Mucosa of descending colon (tissue), 3 donors: ENCODE measurements around the gene CACNA1C. TPM values are rescaled to one million over a fixed set of nuclear protein-coding genes. Genes with fewer than 3 reads are reported as not detected.
A peak's percentile ranks its signal among the peaks of the same experiment; 100 is the strongest.

ENCODE experiments used
- ATAC-seq: fragments of 200-7000 bp; cut with Tn5 transposase; one replicate; pipeline ENCODE4 v1.9.1; 2020; ENCODE audit warnings: mild to moderate bottlenecking, moderate library complexity
- DNase-seq, 3 donors: peaks; one replicate each; pipeline ENCODE4 v3.0.0-alpha.2; 2020
- H3K36me3 ChIP-seq: fragments of 200-600 bp; one replicate; pipeline ENCODE4 v1.8.0; 2021; ENCODE audit warnings: low read depth, mild to moderate bottlenecking
- H3K4me1 ChIP-seq: fragments of 200-600 bp; one replicate; pipeline ENCODE4 v1.8.0; 2021; ENCODE audit warnings: low read depth, mild to moderate bottlenecking
- H3K4me3 ChIP-seq: fragments of 200-600 bp; one replicate; pipeline ENCODE4 v1.8.0; 2021; ENCODE audit warnings: mild to moderate bottlenecking
- H3K9me3 ChIP-seq: fragments of 200-600 bp; one replicate; pipeline ENCODE4 v1.8.0; 2021; ENCODE audit warnings: mild to moderate bottlenecking
- CTCF ChIP-seq: fragments of 200-600 bp; IDR thresholded peaks from one replicate; pipeline ENCODE4 v1.8.0; 2022; ENCODE audit warnings: antibody characterized with exemption, mild to moderate bottlenecking
- intact Hi-C, 2 donors: fragments of 100-400 bp; cut with DNase I in 1 of 2; cut with micrococcal nuclease in 1 of 2; formaldehyde crosslinking; loops; one replicate each; pipeline versions ENCODE4 v1.11.0 to v1.11.1; 2022; cut with DNase I, micrococcal nuclease
- total RNA-seq, 3 donors: library from RNA; stranded (reverse); fragmentation: NEBNext Ultra II Directional in 2 of 3; extraction: Animal tissue kit (Norgen Biotek cat#: 25700) in 2 of 3; gene quantifications; one replicate each; pipeline versions ENCODE4 v1.2.1 to v1.2.4, GENCODE V29; 2021 to 2023
- donor health status: DM: no; HTN: no; CAD: no; lungs with moderate emphysema.
- donor health status: DM: no; HTN: no; CAD: no.
- donor health status: DM: no; HTN: yes; CAD: no.

The CACNA1C gene
- total RNA-seq, 3 donors from 2014 or later = 5.5 to 89.4 (median 9.2) TPM

GRCh38 chr12:2247120-2247519 lies 194.3 kb downstream of the CACNA1C start:
- peaks cover 3% of the 10 kb centered on the region for H3K4me1 ChIP-seq
- no peak overlapping the region for H3K4me3 ChIP-seq
- no peak for ATAC-seq
- intact Hi-C loops = no loop called here
- TF ChIP-seq CTCF = no peak
- no peaks in the 10 kb centered on the region for H3K9me3 ChIP-seq
- no peaks in the 10 kb centered on the region for H3K36me3 ChIP-seq
- DNase-seq = no peak

- TF ChIP-seq CTCF = no peak
- ATAC-seq = no peak
Observed at GRCh38 chr12:2247596-2247995, 194.8 kb downstream of the CACNA1C start.

GRCh38 chr12:2248087-2248900 lies 195.5 kb downstream of the CACNA1C start:
- intact Hi-C loops = no loop called here
- no peak for TF ChIP-seq CTCF
- peaks cover 3% of the 10 kb centered on the region for H3K4me1 ChIP-seq
- H3K9me3 ChIP-seq = no peaks in the 10 kb centered on the region
- no peak overlapping the region for H3K4me3 ChIP-seq
- H3K36me3 ChIP-seq = no peaks in the 10 kb centered on the region
- ATAC-seq (peak; percentile 68), DNase-seq (no peak)

More at GRCh38 chr12:2247596-2247995, 194.8 kb downstream of the CACNA1C start:
- Histone ChIP-seq H3K4me1 (peaks cover 3% of the 10 kb centered on the region), H3K4me3 (no peak overlapping the region), H3K36me3 (no peaks in the 10 kb centered on the region), H3K9me3 (no peaks in the 10 kb centered on the region)
- DNase-seq = no peak
- intact Hi-C loops = no loop called here

GRCh38 chr12:2248901-2249381 lies 196.2 kb downstream of the CACNA1C start:
- Histone ChIP-seq H3K4me1 (peaks cover 3% of the 10 kb centered on the region), H3K4me3 (no peak overlapping the region), H3K9me3 (no peaks in the 10 kb centered on the region), H3K36me3 (no peaks in the 10 kb centered on the region)
- no peak for TF ChIP-seq CTCF
- peak; percentile 44 for ATAC-seq
- intact Hi-C loops = no loop called here
- no peak for DNase-seq

GRCh38 chr12:2250797-2251196 lies 198.0 kb downstream of the CACNA1C start:
- peaks cover 3% of the 10 kb centered on the region for H3K4me1 ChIP-seq
- no peak overlapping the region for H3K4me3 ChIP-seq
- H3K9me3 ChIP-seq = no peaks in the 10 kb centered on the region
- ATAC-seq (no peak), DNase-seq (no peak)
- TF ChIP-seq CTCF = no peak
- intact Hi-C loops = no loop called here
- H3K36me3 ChIP-seq = no peaks in the 10 kb centered on the region
